Measurements from ENCODE around the gene MROH8. TPM values are rescaled to one million over a fixed set of nuclear protein-coding genes. Genes with fewer than 3 reads are reported as not detected.

Gene MROH8
- total RNA-seq, 1 experiment from 2014 or later: 1.8 TPM

- H3K9me3 ChIP-seq (ENCODE audit: control insufficient read depth, insufficient read depth, low read depth, low read length): no peaks in the 10 kb centered on the region
- H3K4me3 ChIP-seq (ENCODE audit: low read depth in 2 of 2, low read length in 2 of 2): no peak overlapping the region
- in situ Hi-C loops (cut with HindIII; ENCODE audit: low pct_unique_long_range_greater_than_20kb, low sequenced_read_pairs): no loop called here
- BruUV-seq (replicated peaks): no TSS peak
- intact Hi-C loops (cut with micrococcal nuclease; ENCODE audit: unreplicated experiment): no loop called here
- no peaks in the 10 kb centered on the region for H3K36me3 ChIP-seq (ENCODE audit: control insufficient read depth, insufficient read depth, low read length)
- H3K27ac ChIP-seq (ENCODE audit: low read length): no peak overlapping the region
- TF ChIP-seq POLR2AphosphoS5 (IDR thresholded peaks at IDR 0.05; ENCODE audit: low read depth, low read length) (no peak), TCF7L2 (IDR thresholded peaks at IDR 0.05; ENCODE audit: low read depth, low read length) (no peak), REST (IDR thresholded peaks at IDR 0.05; ENCODE audit: insufficient read depth in 1 of 2, low read depth in 2 of 2, low read length in 1 of 2) (no peak), SIN3A (IDR thresholded peaks at IDR 0.05; ENCODE audit: borderline replicate concordance, insufficient read depth, low read depth, low read length) (no peak)
- TF ChIP-seq, protein P1, sequence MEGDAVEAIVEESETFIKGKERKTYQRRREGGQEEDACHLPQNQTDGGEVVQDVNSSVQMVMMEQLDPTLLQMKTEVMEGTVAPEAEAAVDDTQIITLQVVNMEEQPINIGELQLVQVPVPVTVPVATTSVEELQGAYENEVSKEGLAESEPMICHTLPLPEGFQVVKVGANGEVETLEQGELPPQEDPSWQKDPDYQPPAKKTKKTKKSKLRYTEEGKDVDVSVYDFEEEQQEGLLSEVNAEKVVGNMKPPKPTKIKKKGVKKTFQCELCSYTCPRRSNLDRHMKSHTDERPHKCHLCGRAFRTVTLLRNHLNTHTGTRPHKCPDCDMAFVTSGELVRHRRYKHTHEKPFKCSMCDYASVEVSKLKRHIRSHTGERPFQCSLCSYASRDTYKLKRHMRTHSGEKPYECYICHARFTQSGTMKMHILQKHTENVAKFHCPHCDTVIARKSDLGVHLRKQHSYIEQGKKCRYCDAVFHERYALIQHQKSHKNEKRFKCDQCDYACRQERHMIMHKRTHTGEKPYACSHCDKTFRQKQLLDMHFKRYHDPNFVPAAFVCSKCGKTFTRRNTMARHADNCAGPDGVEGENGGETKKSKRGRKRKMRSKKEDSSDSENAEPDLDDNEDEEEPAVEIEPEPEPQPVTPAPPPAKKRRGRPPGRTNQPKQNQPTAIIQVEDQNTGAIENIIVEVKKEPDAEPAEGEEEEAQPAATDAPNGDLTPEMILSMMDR (IDR thresholded peaks at IDR 0.05): no peak
- H3K27me3 ChIP-seq (ENCODE audit: control insufficient read depth, insufficient read depth, low read length): no peaks in the 10 kb centered on the region
- DNase-seq (ENCODE audit: low read depth, low spot score) (no peak), ATAC-seq (no peak)
- no peaks in the 10 kb centered on the region for H3K4me1 ChIP-seq (ENCODE audit: control insufficient read depth, insufficient read depth, low read length)
- ChIA-PET POLR2A (no interaction called here), CTCF (no interaction called here)
These were observed 34.4 kb downstream of the MROH8 start for GRCh38 chr20:37144856-37145404.

DNA sequence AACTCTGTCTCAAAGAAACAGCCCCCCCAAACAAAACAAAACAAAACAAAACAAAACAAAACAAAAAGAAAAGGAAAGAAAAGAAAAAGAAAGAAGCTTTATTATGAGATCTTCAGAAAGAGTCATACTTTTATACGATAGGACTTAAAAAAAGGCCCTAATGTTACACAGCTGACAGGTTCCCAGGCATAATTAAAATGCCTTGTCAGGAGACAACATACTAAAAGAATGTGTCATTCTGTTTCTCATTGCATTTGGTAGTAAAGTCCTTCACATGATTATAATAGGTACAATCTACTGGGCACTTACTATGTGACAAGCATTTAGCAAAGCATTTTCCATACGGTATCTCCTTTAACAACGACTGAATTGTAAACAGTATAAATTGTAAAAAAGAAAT is 36.6 kb downstream of the MROH8 start:
- no peaks in the 10 kb centered on the region for H3K9me3 ChIP-seq (ENCODE audit: control insufficient read depth, insufficient read depth, low read depth, low read length)
- no peaks in the 10 kb centered on the region for H3K27me3 ChIP-seq (ENCODE audit: control insufficient read depth, insufficient read depth, low read length)
- ATAC-seq: no peak
- TF ChIP-seq TCF7L2 (IDR thresholded peaks at IDR 0.05; ENCODE audit: low read depth, low read length): no peak
- no peak for TF ChIP-seq POLR2AphosphoS5 (IDR thresholded peaks at IDR 0.05; ENCODE audit: low read depth, low read length)
- TF ChIP-seq, protein P1 (IDR thresholded peaks at IDR 0.05): no peak
- no peak for TF ChIP-seq REST (IDR thresholded peaks at IDR 0.05; ENCODE audit: insufficient read depth in 1 of 2, low read depth in 2 of 2, low read length in 1 of 2)
- no peak for TF ChIP-seq SIN3A (IDR thresholded peaks at IDR 0.05; ENCODE audit: borderline replicate concordance, insufficient read depth, low read depth, low read length)
- in situ Hi-C loops (cut with HindIII; ENCODE audit: low pct_unique_long_range_greater_than_20kb, low sequenced_read_pairs) (no loop called here), intact Hi-C loops (cut with micrococcal nuclease; ENCODE audit: unreplicated experiment) (no loop called here)
- no peak overlapping the region for H3K4me3 ChIP-seq (ENCODE audit: low read depth in 2 of 2, low read length in 2 of 2)
- CTCF ChIA-PET: no interaction called here
- no peaks in the 10 kb centered on the region for H3K36me3 ChIP-seq (ENCODE audit: control insufficient read depth, insufficient read depth, low read length)
- DNase-seq (ENCODE audit: low read depth, low spot score): no peak
- BruUV-seq (replicated peaks): no TSS peak
- POLR2A ChIA-PET: no interaction called here
- no peak overlapping the region for H3K27ac ChIP-seq (ENCODE audit: low read length)
- H3K4me1 ChIP-seq (ENCODE audit: control insufficient read depth, insufficient read depth, low read length): no peaks in the 10 kb centered on the region

All from Panc1 (cell line).